Chondrocyte (in vitro differentiated cells): Measurements from ENCODE around the gene CHST11. TPM values are rescaled to one million over a fixed set of nuclear protein-coding genes. Genes with fewer than 3 reads are reported as not detected.
"Not testable (repeated sequence)": the region's sequence is repeated elsewhere in the genome, so short reads cannot be mapped to it uniquely, and the experiment has no call there.

Source experiments
- DNase-seq: peaks from one replicate; pipeline ENCODE4 v3.0.0; 2021; ENCODE audit warnings: mixed read lengths, low spot score
- H3K27ac Mint-ChIP-seq: one replicate; pipeline ENCODE4 v1.8.0; 2021; ENCODE audit warnings: mild to moderate bottlenecking, moderate library complexity, mixed read lengths; ENCODE audit not compliant: unreplicated experiment
- H3K27me3 Mint-ChIP-seq: 2 replicates; pipeline ENCODE4 v1.8.0; 2021; ENCODE audit warnings: low read depth, mixed read lengths
- H3K36me3 Mint-ChIP-seq: 2 replicates; pipeline ENCODE4 v1.8.0; 2021; ENCODE audit warnings: low read depth, mixed read lengths
- H3K4me1 Mint-ChIP-seq: 2 replicates; pipeline ENCODE4 v1.8.0; 2021; ENCODE audit warnings: low read depth, mild to moderate bottlenecking, mixed read lengths
- H3K4me3 Mint-ChIP-seq: one replicate; pipeline ENCODE4 v1.8.0; 2021; ENCODE audit warnings: mild to moderate bottlenecking, moderate library complexity, mixed read lengths; ENCODE audit not compliant: unreplicated experiment
- H3K9me3 Mint-ChIP-seq: 2 replicates; pipeline ENCODE4 v1.8.0; 2021; ENCODE audit warnings: low read depth, mixed read lengths
- CTCF ChIP-seq: fragments of 200-600 bp; sonication (generic); IDR thresholded peaks from 2 replicates; pipeline ENCODE4 v1.5.0; 2021; ENCODE audit warnings: antibody characterized with exemption, mild to moderate bottlenecking, moderate library complexity
- total RNA-seq: library from RNA; stranded (reverse); gene quantifications from 3 replicates; pipeline ENCODE4 v1.2.1, GENCODE V29; 2021

Gene CHST11
- total RNA-seq, 1 donor from 2014 or later = 6.2 TPM

- DNase-seq = no peak
- no peak for TF ChIP-seq CTCF
- H3K4me3 Mint-ChIP-seq = no peak overlapping the region
- H3K36me3 Mint-ChIP-seq = no peaks in the 10 kb centered on the region
- no peaks in the 10 kb centered on the region for H3K9me3 Mint-ChIP-seq
- H3K27me3 Mint-ChIP-seq = no peaks in the 10 kb centered on the region
- H3K27ac Mint-ChIP-seq = no peak overlapping the region
- H3K4me1 Mint-ChIP-seq = peaks cover 10% of the 10 kb centered on the region
Measured at GRCh38 chr12:104610513-104611235, 153.9 kb downstream of the CHST11 start.

GRCh38 chr12:104611671-104612070 is 154.9 kb downstream of the CHST11 start:
- no peaks in the 10 kb centered on the region for H3K9me3 Mint-ChIP-seq

GRCh38 chr12:104613372-104613771 is 156.6 kb downstream of the CHST11 start:
- not testable (repeated sequence) for H3K9me3 Mint-ChIP-seq, H3K36me3 Mint-ChIP-seq, DNase-seq, H3K4me1 Mint-ChIP-seq, H3K4me3 Mint-ChIP-seq, H3K27me3 Mint-ChIP-seq, H3K27ac Mint-ChIP-seq

More at GRCh38 chr12:104611671-104612070, 154.9 kb downstream of the CHST11 start:
- no peaks in the 10 kb centered on the region for H3K36me3 Mint-ChIP-seq
- no peak overlapping the region for H3K27ac Mint-ChIP-seq
- H3K27me3 Mint-ChIP-seq = no peaks in the 10 kb centered on the region
- DNase-seq = no peak
- no peak for TF ChIP-seq CTCF
- no peaks in the 10 kb centered on the region for H3K4me1 Mint-ChIP-seq
- no peak overlapping the region for H3K4me3 Mint-ChIP-seq

GRCh38 chr12:104615048-104615561 is 158.4 kb downstream of the CHST11 start:
- TF ChIP-seq CTCF = no peak
- Mint-ChIP-seq H3K4me1 (no peaks in the 10 kb centered on the region), H3K27ac (no peak overlapping the region), H3K9me3 (no peaks in the 10 kb centered on the region), H3K4me3 (no peak overlapping the region), H3K27me3 (no peaks in the 10 kb centered on the region), H3K36me3 (no peaks in the 10 kb centered on the region)
- no peak for DNase-seq

GRCh38 chr12:104618691-104619090 is 161.9 kb downstream of the CHST11 start:
- no peak overlapping the region for H3K4me3 Mint-ChIP-seq
- no peaks in the 10 kb centered on the region for H3K36me3 Mint-ChIP-seq
- DNase-seq = no peak
- no peak for TF ChIP-seq CTCF
- peaks cover 6% of the 10 kb centered on the region for H3K4me1 Mint-ChIP-seq
- no peak overlapping the region for H3K27ac Mint-ChIP-seq
- no peaks in the 10 kb centered on the region for H3K9me3 Mint-ChIP-seq
- H3K27me3 Mint-ChIP-seq = no peaks in the 10 kb centered on the region

GRCh38 chr12:104619305-104619704 is 162.6 kb downstream of the CHST11 start:
- H3K9me3 Mint-ChIP-seq = no peaks in the 10 kb centered on the region
- no peak for TF ChIP-seq CTCF
- no peak overlapping the region for H3K4me3 Mint-ChIP-seq
- peaks cover 6% of the 10 kb centered on the region for H3K4me1 Mint-ChIP-seq
- H3K36me3 Mint-ChIP-seq = no peaks in the 10 kb centered on the region
- no peak overlapping the region for H3K27ac Mint-ChIP-seq
- no peaks in the 10 kb centered on the region for H3K27me3 Mint-ChIP-seq
- no peak for DNase-seq
